Heart right ventricle (tissue), 16 donors: ENCODE results near the gene BICC1. TPM values are rescaled to one million over a fixed set of nuclear protein-coding genes. Genes with fewer than 3 reads are reported as not detected.

Experiments used
- ATAC-seq, 8 donors: fragments of 200-7000 bp; cut with Tn5 transposase; one replicate each; pipeline ENCODE4 v1.9.1; 2020; ENCODE audit warnings: mild to moderate bottlenecking in 8 of 8, moderate library complexity in 8 of 8, moderate number of reproducible peaks in 1 of 8
- DNase-seq, 2 donors: peaks; one replicate each; pipeline ENCODE4 v3.0.0-alpha.2; 2020
- H3K27ac ChIP-seq, 10 donors: fragments of 200-600 bp; sonication (generic) in 2 of 10; one replicate each; pipeline versions ENCODE4 v1.5.0 to v1.8.0; 2020 to 2022; ENCODE audit warnings: mild to moderate bottlenecking in 3 of 10
- H3K27me3 ChIP-seq, 7 donors: fragments of 200-600 bp; one replicate each; pipeline ENCODE4 v1.8.0; 2021 to 2022; ENCODE audit warnings: mild to moderate bottlenecking in 2 of 7
- H3K36me3 ChIP-seq, 9 donors: fragments of 200-600 bp; sonication (generic) in 1 of 9; one replicate each; pipeline versions ENCODE4 v1.5.0 to v1.8.0; 2020 to 2022; ENCODE audit warnings: mild to moderate bottlenecking in 2 of 9
- H3K4me1 ChIP-seq, 9 donors: fragments of 200-600 bp; sonication (generic) in 1 of 9; one replicate each; pipeline versions ENCODE4 v1.5.0 to v1.8.0; 2020 to 2022; ENCODE audit warnings: mild to moderate bottlenecking in 4 of 9
- H3K4me3 ChIP-seq, 10 donors: fragments of 200-600 bp; sonication (generic) in 2 of 10; one replicate each; pipeline versions ENCODE4 v1.5.0 to v1.8.0; 2020 to 2022; ENCODE audit warnings: mild to moderate bottlenecking in 7 of 10, moderate library complexity in 2 of 10
- H3K9me3 ChIP-seq, 11 donors: fragments of 200-600 bp in 10 of 11; sonication (generic) in 2 of 11; one replicate each; pipeline versions ENCODE4 v1.5.0 to v1.8.0; 2013 to 2022; ENCODE audit warnings: mild to moderate bottlenecking in 2 of 11, control low read depth in 1 of 11, moderate library complexity in 1 of 11
- WGBS, 2 donors: extraction: QIAGEN DNeasy Blood & Tissue Kit; methylation state at CpG; one replicate each; pipeline ENCODE4 v1.1.7; 2013; ENCODE audit warnings: inconsistent platforms in 1 of 2; 5-methylcytosine and 5-hydroxymethylcytosine counted together
- intact Hi-C, 10 donors: fragments of 100-400 bp; cut with DNase I; formaldehyde crosslinking; loops; one replicate each; pipeline versions ENCODE4 v1.11.1 to v1.14.2; 2022
- polyA plus RNA-seq, 2 donors: library from polyadenylated mRNA; stranded (reverse); fragments of 200-250 nt; gene quantifications; one replicate each; pipeline ENCODE4 v1.2.3, GENCODE V29; 2013
- total RNA-seq, 10 donors: library from RNA; stranded (reverse); fragmentation: NEBNext Ultra II Directional in 3 of 10; extraction: Animal tissue kit (Norgen Biotek cat#: 25700) in 3 of 10; gene quantifications; one replicate each; pipeline versions ENCODE4 v1.2.1 to v1.2.4, GENCODE V29; 2021 to 2023
- TF ChIP-seq, protein P1 (sequence below), 9 donors: fragments of 200-600 bp; sonication (generic) in 2 of 9; IDR thresholded peaks; one replicate each; pipeline versions ENCODE4 v1.5.0 to v1.8.0; 2021 to 2022; ENCODE audit warnings: antibody characterized with exemption in 9 of 9, mild to moderate bottlenecking in 5 of 9, moderate library complexity in 1 of 9
- donor health status: Arrhythmogenic right ventricular cardiomyopathy.
- donor health status: ischemic (EF 13 %, LVEDD 7.1; RV severe dilation, severe dysfunction).
- donor health status: healthy with polysubstance abuse.
- donor health status: DM: no; HTN: yes; CAD: no.
- donor health status: DM: no; HTN: no; CAD: no.
- donor health status: ischemic (EF 25% LVEDD 6.9; RV normal size, moderate dysfunction).
- donor health status: ischemic (EF 25% LVEDD 5.7; RV mildly dilated, moderate dysfunction).
- donor health status: healthy.
- donor health status: DM: yes; HTN: yes; CAD: no.
- donor health status: Ischemic cardiomyopathy.
- donor health status: ischemic (EF 35%, LVEDD 5.7; RV mildly dilated, moderate dysfunction).
- donor health status: nonischemic (EF 11% LVEDD 7.7; RV severe dilation, severe dysfunction).
- donor health status: DM: yes; HTN: yes; CAD: no.
- donor health status: PGD.
- donor health status: ischemic (EF 29% LVEDD 5.4; RV normal size, mild dysfunction).
- donor health status: nonischemic (EF 23%, LVEDD 6.1; RV moderate dilation, normal function).

BICC1 gene
- total and polyA plus RNA-seq, 12 donors = 1.6 to 9.2 (median 5.0) TPM

- ATAC-seq = peak in 1 of 8 donors; percentile 38
- 60 to 72% methylated on average over 7 of the region's 7 CpGs for WGBS, 2 donors
- no peaks in the 10 kb centered on the region for H3K27me3 ChIP-seq
- H3K4me1 ChIP-seq = peaks cover 0 to 45% (median 11%) of the 10 kb centered on the region in 9 donors
- DNase-seq = no peak
- peaks cover 0 to 3% (median 0%) of the 10 kb centered on the region in 9 donors for H3K36me3 ChIP-seq
- H3K4me3 ChIP-seq = no peak overlapping the region
- H3K9me3 ChIP-seq = no peaks in the 10 kb centered on the region
- H3K27ac ChIP-seq = peak overlapping the region in 4 of 10 donors; percentile 2 to 38 (median 6)
- intact Hi-C loops = no loop called here
- TF ChIP-seq, protein P1, sequence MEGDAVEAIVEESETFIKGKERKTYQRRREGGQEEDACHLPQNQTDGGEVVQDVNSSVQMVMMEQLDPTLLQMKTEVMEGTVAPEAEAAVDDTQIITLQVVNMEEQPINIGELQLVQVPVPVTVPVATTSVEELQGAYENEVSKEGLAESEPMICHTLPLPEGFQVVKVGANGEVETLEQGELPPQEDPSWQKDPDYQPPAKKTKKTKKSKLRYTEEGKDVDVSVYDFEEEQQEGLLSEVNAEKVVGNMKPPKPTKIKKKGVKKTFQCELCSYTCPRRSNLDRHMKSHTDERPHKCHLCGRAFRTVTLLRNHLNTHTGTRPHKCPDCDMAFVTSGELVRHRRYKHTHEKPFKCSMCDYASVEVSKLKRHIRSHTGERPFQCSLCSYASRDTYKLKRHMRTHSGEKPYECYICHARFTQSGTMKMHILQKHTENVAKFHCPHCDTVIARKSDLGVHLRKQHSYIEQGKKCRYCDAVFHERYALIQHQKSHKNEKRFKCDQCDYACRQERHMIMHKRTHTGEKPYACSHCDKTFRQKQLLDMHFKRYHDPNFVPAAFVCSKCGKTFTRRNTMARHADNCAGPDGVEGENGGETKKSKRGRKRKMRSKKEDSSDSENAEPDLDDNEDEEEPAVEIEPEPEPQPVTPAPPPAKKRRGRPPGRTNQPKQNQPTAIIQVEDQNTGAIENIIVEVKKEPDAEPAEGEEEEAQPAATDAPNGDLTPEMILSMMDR (IDR thresholded peaks at IDR 0.05) = no peak
Measured at GRCh38 chr10:58820861-58821751, 308.4 kb downstream of the BICC1 start.

DNA sequence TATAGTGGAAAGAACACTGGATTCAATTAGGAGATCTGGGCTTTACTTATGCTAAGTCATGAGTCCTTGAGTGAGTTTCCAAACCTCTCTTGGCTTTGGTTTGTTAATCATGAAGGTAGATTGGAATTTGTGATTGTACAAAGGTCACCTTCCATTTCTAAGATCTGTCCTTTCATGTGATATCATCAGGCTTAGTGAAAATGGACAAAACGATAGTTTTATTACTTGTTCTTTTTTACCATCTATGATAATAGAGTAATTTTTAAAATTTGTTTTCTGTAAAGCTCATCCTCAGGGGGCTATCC is 309.0 kb downstream of the BICC1 start:
- Histone ChIP-seq H3K9me3 (no peaks in the 10 kb centered on the region), H3K4me3 (no peak overlapping the region), H3K4me1 (peaks cover 0 to 42% (median 11%) of the 10 kb centered on the region in 9 donors), H3K27me3 (no peaks in the 10 kb centered on the region), H3K27ac (peak overlapping the region in 3 of 10 donors; percentile 2 to 38 (median 10)), H3K36me3 (peaks cover 0 to 3% (median 0%) of the 10 kb centered on the region in 9 donors)
- ATAC-seq = no peak
- intact Hi-C loops = no loop called here
- TF ChIP-seq, protein P1 (IDR thresholded peaks at IDR 0.05) = no peak
- WGBS, 2 donors = 68 to 79% methylated on average over 1 of the region's 1 CpG
- DNase-seq = no peak

DNA sequence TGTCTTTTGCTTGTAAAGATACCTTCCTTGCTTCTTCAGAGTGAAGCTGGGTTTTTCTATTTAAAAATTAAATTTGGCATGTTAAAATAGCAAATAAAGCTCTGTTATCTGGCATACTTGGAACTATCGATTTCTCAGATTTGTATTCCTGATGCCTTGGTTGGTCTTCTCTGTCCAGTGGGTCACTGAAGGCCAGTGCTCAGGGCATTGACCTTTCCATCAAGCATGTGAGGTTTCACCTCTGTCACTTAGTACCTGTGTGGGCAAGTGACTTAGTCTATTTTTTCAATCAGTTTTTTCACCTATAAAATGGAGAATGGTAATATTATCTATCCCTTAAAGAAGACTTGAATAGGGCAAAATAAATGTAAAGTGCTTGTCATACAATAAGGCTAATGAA is 311.3 kb downstream of the BICC1 start:
- Histone ChIP-seq H3K36me3 (peaks cover 0 to 3% (median 0%) of the 10 kb centered on the region in 9 donors), H3K4me1 (peaks cover 0 to 21% (median 0%) of the 10 kb centered on the region in 9 donors), H3K9me3 (no peaks in the 10 kb centered on the region), H3K4me3 (no peak overlapping the region), H3K27ac (no peak overlapping the region), H3K27me3 (no peaks in the 10 kb centered on the region)
- DNase-seq (no peak), ATAC-seq (no peak)
- intact Hi-C loops = no loop called here
- WGBS, 2 donors = 91 to 94% methylated on average over 1 of the region's 1 CpG
- TF ChIP-seq, protein P1 (IDR thresholded peaks at IDR 0.05) = no peak

DNA sequence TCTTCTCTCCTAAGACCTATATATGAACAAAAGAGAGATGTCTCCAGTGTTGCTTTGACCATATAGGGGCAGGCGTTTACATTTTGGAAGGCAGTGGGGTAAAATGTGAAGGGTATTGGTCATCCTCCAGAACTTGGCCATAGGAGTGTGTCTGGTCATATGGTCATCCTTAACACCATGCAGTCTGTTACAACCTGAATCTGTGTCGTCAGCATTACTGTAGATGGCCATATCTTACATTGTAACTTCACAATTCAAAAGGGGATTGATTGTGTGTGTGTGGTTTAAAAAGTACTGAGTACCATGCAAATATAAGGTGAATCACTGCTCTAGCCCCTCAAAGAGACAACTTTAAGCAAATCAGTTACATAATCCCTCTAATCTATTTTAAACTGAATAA is 311.7 kb downstream of the BICC1 start:
- TF ChIP-seq, protein P1 (IDR thresholded peaks at IDR 0.05) = no peak
- Histone ChIP-seq H3K36me3 (peaks cover 0 to 3% (median 0%) of the 10 kb centered on the region in 9 donors), H3K9me3 (no peaks in the 10 kb centered on the region), H3K4me3 (no peak overlapping the region), H3K27me3 (no peaks in the 10 kb centered on the region), H3K27ac (no peak overlapping the region), H3K4me1 (peaks cover 0 to 21% (median 0%) of the 10 kb centered on the region in 9 donors)
- no peak for ATAC-seq
- DNase-seq = no peak
- WGBS, 2 donors = 94 to 95% methylated on average over 2 of the region's 2 CpGs
- intact Hi-C loops = no loop called here
